IPS DF 6.9 (cell line): Measurements from ENCODE around the gene C2orf92.

Source experiments
- DNase-seq: peaks from one replicate; pipeline ENCODE4 v3.0.0-alpha.2; 2013; ENCODE audit warnings: low read depth, low spot score
- H3K27ac ChIP-seq: one replicate; pipeline ENCODE4 v1.5.1; 2013; ENCODE audit warnings: low read length, control low read depth
- H3K27me3 ChIP-seq: 2 replicates; pipeline ENCODE4 v1.6.1; 2013; ENCODE audit warnings: mild to moderate bottlenecking, low read length; ENCODE audit not compliant: control insufficient read depth, insufficient read depth
- H3K36me3 ChIP-seq: 2 replicates; pipeline ENCODE4 v1.6.1; 2013; ENCODE audit warnings: low read length; ENCODE audit not compliant: control insufficient read depth, insufficient read depth
- H3K4me1 ChIP-seq: 2 replicates; pipeline ENCODE4 v1.6.1; 2013; ENCODE audit warnings: low read length; ENCODE audit not compliant: control insufficient read depth, insufficient read depth
- H3K4me3 ChIP-seq: 2 replicates; pipeline ENCODE4 v1.5.1; 2013; ENCODE audit warnings: mild to moderate bottlenecking, low read length
- H3K9me3 ChIP-seq: 2 replicates; pipeline ENCODE4 v1.6.1; 2013; ENCODE audit warnings: low read length, inconsistent platforms; ENCODE audit not compliant: control insufficient read depth, insufficient read depth
- WGBS: extraction: QIAGEN DNeasy Blood & Tissue Kit; methylation state at CpG from one replicate; pipeline ENCODE4 v1.1.7; 2013; ENCODE audit warnings: mixed read lengths, missing lambda C conversion rate; ENCODE audit not compliant: insufficient read length, insufficient coverage; 5-methylcytosine and 5-hydroxymethylcytosine counted together

C2orf92 gene

GRCh38 chr2:97745474-97746174, 76.1 kb downstream of the C2orf92 start:
- DNase-seq = no peak
- WGBS = no CpG with 5 or more reads among the region's 10 CpGs
- no peak overlapping the region for H3K4me3 ChIP-seq

GRCh38 chr2:97747285-97747684, 77.8 kb downstream of the C2orf92 start:
- H3K4me1 ChIP-seq = peaks cover 6% of the 10 kb centered on the region
- no peaks in the 10 kb centered on the region for H3K36me3 ChIP-seq
- H3K4me3 ChIP-seq = no peak overlapping the region
- DNase-seq = no peak
- H3K9me3 ChIP-seq = no peaks in the 10 kb centered on the region
- H3K27ac ChIP-seq = no peak overlapping the region
- WGBS = no CpG with 5 or more reads among the region's 3 CpGs
- H3K27me3 ChIP-seq = no peaks in the 10 kb centered on the region

More at GRCh38 chr2:97745474-97746174, 76.1 kb downstream of the C2orf92 start:
- no peaks in the 10 kb centered on the region for H3K36me3 ChIP-seq
- no peaks in the 10 kb centered on the region for H3K9me3 ChIP-seq
- no peaks in the 10 kb centered on the region for H3K27me3 ChIP-seq
- peaks cover 4% of the 10 kb centered on the region; the same call in 1 of the 2 replicates for H3K4me1 ChIP-seq
- no peak overlapping the region for H3K27ac ChIP-seq

- H3K9me3 ChIP-seq = no peaks in the 10 kb centered on the region
- H3K36me3 ChIP-seq = no peaks in the 10 kb centered on the region
- DNase-seq = no peak
- no peak overlapping the region for H3K4me3 ChIP-seq
- no CpG with 5 or more reads among the region's 4 CpGs for WGBS
- H3K4me1 ChIP-seq = peaks cover 5% of the 10 kb centered on the region
- no peak overlapping the region for H3K27ac ChIP-seq
- no peaks in the 10 kb centered on the region for H3K27me3 ChIP-seq
Observed at GRCh38 chr2:97747716-97748115, 78.2 kb downstream of the C2orf92 start.

- H3K9me3 ChIP-seq = no peaks in the 10 kb centered on the region
- H3K36me3 ChIP-seq = no peaks in the 10 kb centered on the region
- H3K4me1 ChIP-seq = peaks cover 5% of the 10 kb centered on the region
- H3K4me3 ChIP-seq = no peak overlapping the region
- H3K27me3 ChIP-seq = no peaks in the 10 kb centered on the region
- no CpG with 5 or more reads among the region's 5 CpGs for WGBS
- DNase-seq = no peak
- H3K27ac ChIP-seq = no peak overlapping the region
Observed at GRCh38 chr2:97749581-97749980, 80.1 kb downstream of the C2orf92 start.

- H3K27me3 ChIP-seq = no peaks in the 10 kb centered on the region
- no peaks in the 10 kb centered on the region for H3K36me3 ChIP-seq
- H3K4me3 ChIP-seq = no peak overlapping the region
- no peak for DNase-seq
- H3K4me1 ChIP-seq = peaks cover 5% of the 10 kb centered on the region
- no peak overlapping the region for H3K27ac ChIP-seq
- WGBS = no CpG with 5 or more reads among the region's 4 CpGs
- H3K9me3 ChIP-seq = no peaks in the 10 kb centered on the region
Observed at GRCh38 chr2:97750017-97750416, 80.5 kb downstream of the C2orf92 start.

GRCh38 chr2:97751752-97752151, 82.2 kb downstream of the C2orf92 start:
- H3K9me3 ChIP-seq = no peaks in the 10 kb centered on the region
- no peak overlapping the region for H3K4me3 ChIP-seq
- no CpG with 5 or more reads among the region's 3 CpGs for WGBS
- no peak for DNase-seq
- H3K27me3 ChIP-seq = no peaks in the 10 kb centered on the region
- no peak overlapping the region for H3K27ac ChIP-seq
- H3K36me3 ChIP-seq = no peaks in the 10 kb centered on the region
- H3K4me1 ChIP-seq = peaks cover 5% of the 10 kb centered on the region
